A549 (cell line): ENCODE data around the gene MYL6. TPM values are rescaled to one million over a fixed set of nuclear protein-coding genes. Genes with fewer than 3 reads are reported as not detected.

Experiments used
- ATAC-seq, 2 experiments: fragments of 200-7000 bp in 1 of 2; fragments of >200 bp in 1 of 2; cut with Nextera tagmentation in 1 of 2; cut with Tn5 transposase in 1 of 2; 3 replicates each; pipeline versions ENCODE4 v1.8.0 to v1.9.1; 2018 to 2020; ENCODE audit warnings: mild to moderate bottlenecking in 1 of 2, moderate library complexity in 1 of 2
- CTCF ChIA-PET: fragments of 300-600 bp; sonication (Branson Sonifier 250); formaldehyde crosslinking; extraction: SDS; loops from one replicate; lab custom pipeline; 2021; ENCODE audit warnings: antibody characterized with exemption, inconsistent platforms; lab: Yijun Ruan, JAX
- POLR2A ChIA-PET: fragments of 350-600 bp; formaldehyde crosslinking; extraction: SDS; loops from one replicate; lab custom pipeline; 2021; ENCODE audit warnings: antibody characterized with exemption, inconsistent platforms; lab: Yijun Ruan, JAX
- DNase-seq, 2 experiments: peaks; one replicate each; pipeline versions ENCODE4 v3.0.0 to v3.0.0-alpha.2; 2011 to 2016; ENCODE audit warnings: low read depth in 1 of 2, low spot score in 1 of 2
- FAIRE-seq: peaks from 2 replicates; lab custom pipeline; 2011; peaks lifted over from hg19 to GRCh38; lab: Jason Lieb, UNC
- H3K27ac ChIP-seq, 2 experiments: fragments of >200 bp; sonication (Bioruptor Twin); formaldehyde crosslinking; 3 replicates each; pipeline ENCODE4 v1.5.1; 2016 to 2017
- H3K4me1 ChIP-seq: fragments of >200 bp; sonication (Bioruptor Twin); formaldehyde crosslinking; 3 replicates; pipeline ENCODE4 v1.6.1; 2016
- H3K4me2 ChIP-seq: fragments of >200 bp; sonication (Bioruptor Twin); formaldehyde crosslinking; 3 replicates; pipeline ENCODE4 v1.6.1; 2016
- H3K4me3 ChIP-seq: fragments of >200 bp; sonication (Bioruptor Twin); formaldehyde crosslinking; 3 replicates; pipeline ENCODE4 v1.5.1; 2016
- H3K9me3 ChIP-seq: fragments of >200 bp; sonication (Bioruptor Twin); formaldehyde crosslinking; 3 replicates; pipeline ENCODE4 v1.6.1; 2016
- BHLHE40 ChIP-seq: IDR thresholded peaks from 2 replicates; pipeline ENCODE4 v1.6.1; 2012; ENCODE audit warnings: low read depth, low read length, inconsistent platforms
- CTCF ChIP-seq: fragments of >200 bp; sonication (Bioruptor Twin); formaldehyde crosslinking; IDR thresholded peaks from 3 replicates; pipeline ENCODE4 v1.5.1; 2016
- E2F6 ChIP-seq: IDR thresholded peaks from 2 replicates; pipeline ENCODE4 v1.6.1; 2012; ENCODE audit warnings: low read depth, borderline replicate concordance
- EHF ChIP-seq: fragments of 250-450 bp; sonication (Bioruptor Pico); IDR thresholded peaks from 2 replicates; pipeline ENCODE4 v1.5.0; 2020; ENCODE audit warnings: mild to moderate bottlenecking
- EHMT2 ChIP-seq: fragments of 200-600 bp; sonication (generic); IDR thresholded peaks from 2 replicates; pipeline ENCODE4 v1.6.1; 2016; ENCODE audit warnings: antibody characterized with exemption, low read depth, mild to moderate bottlenecking, moderate library complexity
- EP300 ChIP-seq, 2 experiments: fragments of >200 bp; sonication (Bioruptor Twin); formaldehyde crosslinking; IDR thresholded peaks; 2 replicates in 1 of 2; 3 replicates in 1 of 2; pipeline ENCODE4 v1.6.1; 2016 to 2017
- FOSL2 ChIP-seq, 2 experiments: fragments of 450-650 bp in 1 of 2; fragments of >200 bp in 1 of 2; sonication (Bioruptor Twin) in 1 of 2; formaldehyde crosslinking; IDR thresholded peaks; 2 replicates each; pipeline versions ENCODE4 v1.5.0 to v1.6.1; 2016 to 2020; ENCODE audit warnings: mild to moderate bottlenecking in 1 of 2, moderate library complexity in 1 of 2
- FOXS1 ChIP-seq: fragments of 250-450 bp; sonication (Bioruptor Pico); IDR thresholded peaks from 2 replicates; pipeline ENCODE4 v1.5.0; 2020; ENCODE audit warnings: mild to moderate bottlenecking, moderate library complexity
- HEYL ChIP-seq: fragments of 250-450 bp; sonication (Bioruptor Pico); IDR thresholded peaks from 2 replicates; pipeline ENCODE4 v1.8.0; 2021; ENCODE audit warnings: mild to moderate bottlenecking, moderate library complexity
- HMGXB4 ChIP-seq: fragments of 250-450 bp; sonication (Bioruptor Pico); IDR thresholded peaks from 2 replicates; pipeline ENCODE4 v1.5.0; 2021; ENCODE audit warnings: mild to moderate bottlenecking, moderate library complexity, borderline replicate concordance
- HOXA7 ChIP-seq: fragments of 250-450 bp; sonication (Bioruptor Pico); IDR thresholded peaks from 2 replicates; pipeline ENCODE4 v1.5.0; 2020; ENCODE audit warnings: mild to moderate bottlenecking, moderate library complexity
- JUN ChIP-seq, 2 experiments: fragments of >200 bp; sonication (Bioruptor Twin); formaldehyde crosslinking; IDR thresholded peaks; 2 replicates in 1 of 2; 3 replicates in 1 of 2; pipeline ENCODE4 v1.6.1; 2016 to 2017
- MAFK ChIP-seq: fragments of 450-650 bp; IDR thresholded peaks from 2 replicates; pipeline ENCODE4 v1.6.1; 2014; ENCODE audit not compliant: partially characterized antibody
- MAX ChIP-seq: IDR thresholded peaks from 2 replicates; pipeline ENCODE4 v1.6.1; 2012
- MAZ ChIP-seq: fragments of 150-350 bp; IDR thresholded peaks from 2 replicates; pipeline ENCODE4 v1.6.1; 2014; ENCODE audit warnings: antibody characterized with exemption, low read depth, low read length, borderline replicate concordance
- MYC ChIP-seq: IDR thresholded peaks from 2 replicates; pipeline ENCODE4 v1.6.1; 2012; ENCODE audit warnings: mild to moderate bottlenecking, inconsistent platforms, low read length, improper control_type of control experiment, borderline replicate concordance
- NPAS2 ChIP-seq: fragments of 250-450 bp; sonication (Bioruptor Pico); IDR thresholded peaks from 2 replicates; pipeline ENCODE4 v1.8.0; 2022; ENCODE audit warnings: mild to moderate bottlenecking, moderate library complexity, borderline replicate concordance
- PBX3 ChIP-seq: IDR thresholded peaks from 2 replicates; pipeline ENCODE4 v1.6.1; 2012
- PHF8 ChIP-seq: fragments of 200-600 bp; sonication (generic); IDR thresholded peaks from 2 replicates; pipeline ENCODE4 v1.6.1; 2016; ENCODE audit warnings: low read depth, mild to moderate bottlenecking, antibody characterized with exemption, moderate library complexity, borderline replicate concordance
- POLR2A ChIP-seq: IDR thresholded peaks from 2 replicates; pipeline ENCODE4 v1.6.1; 2012; ENCODE audit warnings: mild to moderate bottlenecking, low read length
- RFX5 ChIP-seq: fragments of 450-650 bp; IDR thresholded peaks from 2 replicates; pipeline ENCODE4 v1.7.1; 2014; ENCODE audit warnings: antibody characterized with exemption, mild to moderate bottlenecking, moderate library complexity
- SMC3 ChIP-seq: fragments of >200 bp; sonication (Bioruptor Twin); formaldehyde crosslinking; IDR thresholded peaks from 3 replicates; pipeline ENCODE4 v1.6.1; 2018; ENCODE audit warnings: inconsistent platforms
- TFCP2L1 ChIP-seq: fragments of 250-450 bp; sonication (Bioruptor Pico); IDR thresholded peaks from 2 replicates; pipeline ENCODE4 v1.5.0; 2021; ENCODE audit warnings: mild to moderate bottlenecking
- TP53 ChIP-seq: fragments of 250-450 bp; sonication (Bioruptor Pico); IDR thresholded peaks from 2 replicates; pipeline ENCODE4 v1.5.0; 2021; ENCODE audit warnings: mild to moderate bottlenecking, moderate library complexity
- USF2 ChIP-seq: fragments of 450-650 bp; IDR thresholded peaks from 2 replicates; pipeline ENCODE4 v1.6.1; 2014; ENCODE audit warnings: antibody characterized with exemption
- WGBS: methylation state at CpG from one replicate; pipeline ENCODE4 v1.1.6; 2017; ENCODE audit errors: missing lambda C conversion rate; 5-methylcytosine and 5-hydroxymethylcytosine counted together
- polyA plus RNA-seq, 4 experiments: library from polyadenylated mRNA; depleted of rRNA in 3 of 4; stranded (reverse); fragments of >200 nt; fragmentation: RNase III in 1 of 4; extraction: RNeasy Plus Mini Kit Qiagen cat#74134 plus additional on column Dnase treatment in 1 of 4; gene quantifications; 2 replicates in 3 of 4; 3 replicates in 1 of 4; pipeline ENCODE4 v1.2.3, GENCODE V29; 2011 to 2017

Gene MYL6
- polyA plus RNA-seq, 2 of the 4 experiments (the other 2 are of a cell fraction): 2,307 to 3,268 TPM

- peaks cover 25% of the 10 kb centered on the region for H3K4me1 ChIP-seq
- H3K4me3 ChIP-seq: peak overlapping the region; percentile 31; the same call in 2 of the 3 replicates
- H3K9me3 ChIP-seq: no peaks in the 10 kb centered on the region
- TF ChIP-seq JUN (IDR thresholded peaks at IDR 0.05): 0 out of 5 replicates have a peak, but pooled peaks of 1 of the 2 experiments have one; percentile 21
- TF ChIP-seq POLR2A: no peak
- 10% methylated on average over 8 of the region's 8 CpGs for WGBS
- peak overlapping the region; percentile 55 to 77 for H3K27ac ChIP-seq
- DNase-seq (no peak), FAIRE-seq (no peak), ATAC-seq (no peak)
- H3K4me2 ChIP-seq: peak overlapping the region; percentile 83
- CTCF ChIA-PET: interaction anchor here (0.8 to 15.7 kb wide), 8 partner anchors 9 to 81 kb away, joined by 4 to 204 read pairs (median 7); partner anchors contain the start of genes MYL6, MYL6B, SMARCC2 and ZC3H10
- POLR2A ChIA-PET: interaction anchor here (0.6 to 2.0 kb wide), 17 partner anchors 9 to 561 kb away, joined by 3 to 40 read pairs (median 4); partner anchors contain the start of genes MYL6, MYL6B, PA2G4 and PTGES3
Observed at GRCh38 chr12:56127485-56127887, 30.7 kb upstream of the MYL6 start.

- ATAC-seq (peak; percentile 83 to 95), FAIRE-seq (no peak), DNase-seq (peak; percentile 99 to 100)
- Histone ChIP-seq H3K4me2 (peak within 1 kb of the TSS; percentile 84), H3K4me3 (peak within 1 kb of the TSS; percentile 76), H3K9me3 (no peaks in the 10 kb centered on the region), H3K4me1 (peaks cover 25% of the 10 kb centered on the region), H3K27ac (peak within 1 kb of the TSS; percentile 87 to 89)
- ChIA-PET CTCF (interaction anchor here (0.6 to 15.7 kb wide), 12 partner anchors 9 to 248 kb away, joined by 3 to 204 read pairs (median 6); partner anchors contain the start of genes MYL6, MYL6B, SMARCC2 and ZC3H10), POLR2A (interaction anchor here (0.6 to 2.0 kb wide), 17 partner anchors 8 to 560 kb away, joined by 3 to 40 read pairs (median 4); partner anchors contain the start of genes MYL6, MYL6B, PA2G4 and PTGES3)
- TF ChIP-seq FOSL2 (IDR thresholded peaks at IDR 0.05) (no peak), FOSL2 (CRISPR knock-in tag; IDR thresholded peaks at IDR 0.05) (peak; percentile 81), MAX (peak; percentile 75), CTCF (no peak), FOXS1 (CRISPR knock-in tag) (no peak), EP300 (IDR thresholded peaks at IDR 0.05) (no peak), HOXA7 (CRISPR knock-in tag) (no peak), MYC (peak; percentile 60; the same call in 1 of the 2 replicates), HEYL (CRISPR knock-in tag) (no peak), PHF8 (peak; percentile 49; the same call in 1 of the 2 replicates), JUN (IDR thresholded peaks at IDR 0.05) (peak in 1 of 2 experiments; percentile 58; a peak in 1 of 5 replicates), MAFK (no peak), USF2 (peak; percentile 75), EHF (no peak), TFCP2L1 (CRISPR knock-in tag) (no peak), POLR2A (peak; percentile 69), EHMT2 (no peak), BHLHE40 (peak; percentile 86), NPAS2 (CRISPR knock-in tag) (no peak), PBX3 (no peak), HMGXB4 (CRISPR knock-in tag) (no peak), MAZ (no peak), RFX5 (peak; percentile 67; the same call in 1 of the 2 replicates), E2F6 (peak; percentile 87), SMC3 (no peak), TP53 (CRISPR knock-in tag) (no peak)
- WGBS: under 1% methylated on average over 30 of the region's 49 CpGs
Observed at GRCh38 chr12:56127888-56128669, 30.1 kb upstream of the MYL6 start, which contains the start of gene ESYT1. Gene ESYT1 (plus strand): TSS chr12:56128267. CDS start chr12:56128320, 53 bp downstream.
